ENCODE measurements around the gene SUPT3H. TPM values are rescaled to one million over a fixed set of nuclear protein-coding genes. Genes with fewer than 3 reads are reported as not detected.

Gene SUPT3H
- total and polyA plus RNA-seq, 2 donors, result 9.4 to 12.5 TPM

GRCh38 chr6:45229416-45229815 lies 148.3 kb downstream of the SUPT3H start:
- H3K36me3 ChIP-seq (ENCODE audit: insufficient read depth), result no peaks in the 10 kb centered on the region
- H3K27ac ChIP-seq (ENCODE audit: low read depth), result no peak overlapping the region
- no peak overlapping the region for H3K4me3 ChIP-seq (ENCODE audit: low read depth, low read length)
- no peak for DNase-seq (ENCODE audit: extremely low spot score)
- no peaks in the 10 kb centered on the region for H3K4me1 ChIP-seq (ENCODE audit: insufficient read depth)
- 95% methylated on average over 1 of the region's 1 CpG for WGBS

GRCh38 chr6:45226081-45226480 lies 151.7 kb downstream of the SUPT3H start:
- H3K4me1 ChIP-seq (ENCODE audit: insufficient read depth), result no peaks in the 10 kb centered on the region
- H3K27ac ChIP-seq (ENCODE audit: low read depth), result no peak overlapping the region
- H3K4me3 ChIP-seq (ENCODE audit: low read depth, low read length), result no peak overlapping the region
- WGBS, result 91% methylated on average over 2 of the region's 2 CpGs
- no peaks in the 10 kb centered on the region for H3K36me3 ChIP-seq (ENCODE audit: insufficient read depth)
- no peak for DNase-seq (ENCODE audit: extremely low spot score)

GRCh38 chr6:45222380-45222779 lies 155.4 kb downstream of the SUPT3H start:
- DNase-seq (ENCODE audit: extremely low spot score), result no peak
- Histone ChIP-seq H3K4me3 (ENCODE audit: low read depth, low read length) (no peak overlapping the region), H3K36me3 (ENCODE audit: insufficient read depth) (no peaks in the 10 kb centered on the region), H3K4me1 (ENCODE audit: insufficient read depth) (no peaks in the 10 kb centered on the region), H3K27ac (ENCODE audit: low read depth) (no peak overlapping the region)
- 87% methylated on average over 1 of the region's 1 CpG for WGBS

GRCh38 chr6:45215759-45216158 lies 162.0 kb downstream of the SUPT3H start:
- H3K27ac ChIP-seq (ENCODE audit: low read depth), result no peak overlapping the region
- no peaks in the 10 kb centered on the region for H3K4me1 ChIP-seq (ENCODE audit: insufficient read depth)
- H3K36me3 ChIP-seq (ENCODE audit: insufficient read depth), result no peaks in the 10 kb centered on the region
- WGBS, result 100% methylated on average over 1 of the region's 1 CpG
- H3K4me3 ChIP-seq (ENCODE audit: low read depth, low read length), result no peak overlapping the region
- no peak for DNase-seq (ENCODE audit: extremely low spot score)

- WGBS, result 61% methylated on average over 3 of the region's 3 CpGs
These were observed 164.8 kb downstream of the SUPT3H start for GRCh38 chr6:45212976-45213375.

GRCh38 chr6:45209762-45210161 lies 168.0 kb downstream of the SUPT3H start:
- no peak overlapping the region for H3K4me3 ChIP-seq (ENCODE audit: low read depth, low read length)
- H3K27ac ChIP-seq (ENCODE audit: low read depth), result no peak overlapping the region
- WGBS, result 93% methylated on average over 2 of the region's 2 CpGs
- H3K36me3 ChIP-seq (ENCODE audit: insufficient read depth), result no peaks in the 10 kb centered on the region
- DNase-seq (ENCODE audit: extremely low spot score), result no peak
- H3K4me1 ChIP-seq (ENCODE audit: insufficient read depth), result no peaks in the 10 kb centered on the region

More at GRCh38 chr6:45212976-45213375, 164.8 kb downstream of the SUPT3H start:
- Histone ChIP-seq H3K36me3 (ENCODE audit: insufficient read depth) (no peaks in the 10 kb centered on the region), H3K27ac (ENCODE audit: low read depth) (no peak overlapping the region), H3K4me3 (ENCODE audit: low read depth, low read length) (no peak overlapping the region), H3K4me1 (ENCODE audit: insufficient read depth) (no peaks in the 10 kb centered on the region)
- DNase-seq (ENCODE audit: extremely low spot score), result no peak

GRCh38 chr6:45206793-45207492 lies 170.8 kb downstream of the SUPT3H start:
- Histone ChIP-seq H3K4me1 (ENCODE audit: insufficient read depth) (no peaks in the 10 kb centered on the region), H3K4me3 (ENCODE audit: low read depth, low read length) (no peak overlapping the region), H3K36me3 (ENCODE audit: insufficient read depth) (no peaks in the 10 kb centered on the region), H3K27ac (ENCODE audit: low read depth) (no peak overlapping the region)
- DNase-seq (ENCODE audit: extremely low spot score), result no peak
- WGBS, result 77% methylated on average over 1 of the region's 1 CpG

GRCh38 chr6:45201484-45201883 lies 176.2 kb downstream of the SUPT3H start:
- Histone ChIP-seq H3K36me3 (ENCODE audit: insufficient read depth) (no peaks in the 10 kb centered on the region), H3K4me1 (ENCODE audit: insufficient read depth) (no peaks in the 10 kb centered on the region), H3K27ac (ENCODE audit: low read depth) (no peak overlapping the region), H3K4me3 (ENCODE audit: low read depth, low read length) (no peak overlapping the region)
- 96% methylated on average over 2 of the region's 2 CpGs for WGBS
- no peak for DNase-seq (ENCODE audit: extremely low spot score)

- H3K4me3 ChIP-seq (ENCODE audit: low read depth, low read length), result no peak overlapping the region
- H3K27ac ChIP-seq (ENCODE audit: low read depth), result no peak overlapping the region
- no peak for DNase-seq (ENCODE audit: extremely low spot score)
- H3K4me1 ChIP-seq (ENCODE audit: insufficient read depth), result no peaks in the 10 kb centered on the region
- H3K36me3 ChIP-seq (ENCODE audit: insufficient read depth), result no peaks in the 10 kb centered on the region
These were observed 177.2 kb downstream of the SUPT3H start for GRCh38 chr6:45200510-45200909.

GRCh38 chr6:45199554-45199953 lies 178.2 kb downstream of the SUPT3H start:
- DNase-seq (ENCODE audit: extremely low spot score), result no peak
- Histone ChIP-seq H3K4me3 (ENCODE audit: low read depth, low read length) (no peak overlapping the region), H3K27ac (ENCODE audit: low read depth) (no peak overlapping the region), H3K36me3 (ENCODE audit: insufficient read depth) (no peaks in the 10 kb centered on the region), H3K4me1 (ENCODE audit: insufficient read depth) (no peaks in the 10 kb centered on the region)

GRCh38 chr6:45196121-45196520 lies 181.6 kb downstream of the SUPT3H start:
- Histone ChIP-seq H3K4me1 (ENCODE audit: insufficient read depth) (no peaks in the 10 kb centered on the region), H3K4me3 (ENCODE audit: low read depth, low read length) (no peak overlapping the region), H3K27ac (ENCODE audit: low read depth) (no peak overlapping the region), H3K36me3 (ENCODE audit: insufficient read depth) (no peaks in the 10 kb centered on the region)
- 61% methylated on average over 3 of the region's 3 CpGs for WGBS
- no peak for DNase-seq (ENCODE audit: extremely low spot score)

- no peak for DNase-seq (ENCODE audit: extremely low spot score)
- Histone ChIP-seq H3K4me3 (ENCODE audit: low read depth, low read length) (no peak overlapping the region), H3K4me1 (ENCODE audit: insufficient read depth) (no peaks in the 10 kb centered on the region), H3K27ac (ENCODE audit: low read depth) (no peak overlapping the region), H3K36me3 (ENCODE audit: insufficient read depth) (no peaks in the 10 kb centered on the region)
- WGBS, result 92% methylated on average over 1 of the region's 1 CpG
These were observed 182.6 kb downstream of the SUPT3H start for GRCh38 chr6:45195137-45195536.

- H3K4me1 ChIP-seq (ENCODE audit: insufficient read depth), result no peaks in the 10 kb centered on the region
- no peak overlapping the region for H3K4me3 ChIP-seq (ENCODE audit: low read depth, low read length)
- no peaks in the 10 kb centered on the region for H3K36me3 ChIP-seq (ENCODE audit: insufficient read depth)
- DNase-seq (ENCODE audit: extremely low spot score), result no peak
- WGBS, result 89% methylated on average over 2 of the region's 2 CpGs
- no peak overlapping the region for H3K27ac ChIP-seq (ENCODE audit: low read depth)
These were observed 185.2 kb downstream of the SUPT3H start for GRCh38 chr6:45192556-45192955.

GRCh38 chr6:45191414-45191813 lies 186.3 kb downstream of the SUPT3H start:
- Histone ChIP-seq H3K4me3 (ENCODE audit: low read depth, low read length) (no peak overlapping the region), H3K36me3 (ENCODE audit: insufficient read depth) (no peaks in the 10 kb centered on the region), H3K4me1 (ENCODE audit: insufficient read depth) (no peaks in the 10 kb centered on the region), H3K27ac (ENCODE audit: low read depth) (no peak overlapping the region)
- DNase-seq (ENCODE audit: extremely low spot score), result no peak
- WGBS, result 88% methylated on average over 4 of the region's 4 CpGs

GRCh38 chr6:45187836-45188235 lies 189.9 kb downstream of the SUPT3H start:
- H3K4me3 ChIP-seq (ENCODE audit: low read depth, low read length), result no peak overlapping the region
- H3K36me3 ChIP-seq (ENCODE audit: insufficient read depth), result no peaks in the 10 kb centered on the region
- WGBS, result 93% methylated on average over 2 of the region's 2 CpGs
- no peak overlapping the region for H3K27ac ChIP-seq (ENCODE audit: low read depth)
- no peaks in the 10 kb centered on the region for H3K4me1 ChIP-seq (ENCODE audit: insufficient read depth)
- DNase-seq (ENCODE audit: extremely low spot score), result no peak
